ENCODE measurements around the gene LIM2. TPM values are rescaled to one million over a fixed set of nuclear protein-coding genes. Genes with fewer than 3 reads are reported as not detected.

Gene LIM2
- total RNA-seq, 1 donor from 2014 or later, result not detected

DNA sequence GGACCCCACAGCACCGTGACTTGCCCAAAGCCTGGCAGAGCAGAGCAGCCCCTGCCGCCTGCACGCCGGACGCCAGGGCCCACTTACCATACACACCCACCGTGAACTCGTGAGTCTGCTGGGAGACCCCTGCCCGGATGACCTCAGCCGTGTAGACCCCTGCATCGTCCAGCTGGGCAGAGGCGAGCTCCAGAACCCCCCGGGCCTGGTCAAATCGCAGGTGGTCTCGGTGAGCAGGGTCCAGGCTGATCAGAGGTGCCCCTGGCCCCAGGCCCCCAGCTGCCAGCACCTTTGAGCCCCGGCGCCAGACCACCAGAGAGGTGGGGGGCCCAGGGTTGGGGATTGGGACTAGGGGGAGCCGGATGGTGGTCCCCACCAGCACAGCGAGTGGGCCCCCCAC is 46.7 kb downstream of the LIM2 start:
- DNase-seq (ENCODE audit: low read depth), result no peak

GRCh38 chr19:51339687-51340656 is 47.8 kb downstream of the LIM2 start:
- peak; percentile 95 for DNase-seq (ENCODE audit: low read depth)

DNA sequence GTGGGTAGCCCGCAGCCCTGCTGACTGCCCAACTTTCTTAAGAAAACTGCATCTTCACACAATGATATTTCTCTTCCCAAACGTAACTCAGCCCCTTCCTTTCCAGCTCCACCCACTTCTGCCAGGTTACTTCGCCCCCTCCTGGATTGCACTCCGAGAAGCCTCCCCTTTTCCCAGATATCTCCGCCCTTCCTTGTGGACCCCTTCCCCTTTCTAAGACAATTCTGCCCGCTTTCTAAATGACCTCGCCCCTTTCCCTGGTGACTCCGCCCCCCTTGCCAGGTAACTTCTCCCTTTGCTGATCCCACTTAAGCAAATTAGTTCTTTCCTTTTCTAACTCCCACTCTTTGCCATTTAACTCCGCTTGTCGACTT is 48.5 kb downstream of the LIM2 start:
- DNase-seq (ENCODE audit: low read depth), result no peak

DNA sequence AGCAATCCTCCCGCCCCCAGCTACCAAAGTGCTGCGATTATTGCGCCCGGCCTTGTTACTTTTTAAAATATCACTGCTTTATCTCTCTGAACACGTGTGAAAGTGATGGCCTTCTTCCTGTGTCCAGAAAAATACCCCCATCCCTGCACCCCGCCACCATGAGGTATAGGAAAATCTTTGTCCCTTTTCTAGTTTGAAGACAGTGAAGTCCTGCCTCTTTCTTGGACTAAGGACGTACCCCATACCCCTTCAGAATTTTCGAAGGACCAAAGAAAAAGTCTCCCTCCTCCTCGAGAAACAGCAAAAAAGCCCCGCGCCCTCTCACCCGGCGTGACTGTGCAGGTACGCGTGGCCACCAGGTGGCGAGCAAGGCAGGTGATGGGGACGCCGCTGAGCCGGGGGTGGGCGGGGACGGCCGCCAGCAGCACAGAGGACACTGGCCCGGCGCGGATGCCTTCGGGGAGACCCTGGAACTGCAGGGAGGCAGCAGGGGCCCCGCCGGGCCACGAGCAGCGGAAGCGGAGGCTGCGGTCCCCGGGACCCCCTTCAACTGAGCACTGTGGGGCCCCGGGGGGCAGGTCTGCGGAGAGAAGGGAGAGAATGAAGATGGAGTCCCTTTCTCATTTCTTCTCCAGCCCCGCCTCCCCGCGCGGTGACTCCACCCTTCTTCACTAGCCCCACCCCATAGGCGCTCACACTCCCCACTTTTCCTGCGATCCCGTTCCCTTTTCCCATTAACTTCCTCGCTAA is 49.0 kb downstream of the LIM2 start:
- DNase-seq (ENCODE audit: low read depth), result peak; percentile 76

- no peak for DNase-seq (ENCODE audit: low read depth)
These were observed 49.8 kb downstream of the LIM2 start for GRCh38 chr19:51337861-51338562.

DNA sequence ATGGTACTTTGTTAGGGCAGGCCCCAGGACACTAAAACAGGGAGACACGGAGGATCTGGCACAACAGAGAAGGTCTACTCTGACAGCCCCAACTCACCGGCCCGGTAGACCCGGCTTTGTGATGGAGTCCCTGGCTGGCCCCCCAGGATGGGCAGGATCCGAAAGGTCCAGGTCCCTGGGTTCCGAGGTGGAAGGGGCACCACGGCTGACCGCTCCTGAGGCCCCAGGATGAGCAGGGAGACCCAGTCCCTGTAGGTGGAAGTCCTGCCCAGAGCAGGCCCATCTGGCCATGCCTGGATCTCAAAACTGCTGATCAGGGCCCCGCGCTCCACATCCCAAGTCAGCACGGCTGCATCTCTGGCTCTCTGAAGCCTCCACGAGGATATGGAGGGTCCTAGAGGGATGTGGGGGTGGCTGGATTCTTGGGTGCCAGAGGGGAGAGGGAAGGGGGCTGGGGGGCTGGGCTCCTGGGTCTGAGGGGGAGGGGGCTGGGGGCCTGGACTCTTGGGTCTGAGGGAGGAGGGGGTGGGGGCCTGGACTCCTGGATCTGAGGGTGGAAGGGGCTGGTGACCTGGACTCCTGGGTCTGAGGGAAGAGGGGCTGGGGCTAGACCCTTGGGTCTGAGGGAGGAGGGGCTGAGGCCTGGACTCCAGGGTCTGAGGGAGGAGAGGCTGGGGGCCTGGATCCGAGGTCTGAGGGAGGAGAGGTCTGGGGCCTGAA is 50.5 kb downstream of the LIM2 start:
- no peak for DNase-seq (ENCODE audit: low read depth)

DNA sequence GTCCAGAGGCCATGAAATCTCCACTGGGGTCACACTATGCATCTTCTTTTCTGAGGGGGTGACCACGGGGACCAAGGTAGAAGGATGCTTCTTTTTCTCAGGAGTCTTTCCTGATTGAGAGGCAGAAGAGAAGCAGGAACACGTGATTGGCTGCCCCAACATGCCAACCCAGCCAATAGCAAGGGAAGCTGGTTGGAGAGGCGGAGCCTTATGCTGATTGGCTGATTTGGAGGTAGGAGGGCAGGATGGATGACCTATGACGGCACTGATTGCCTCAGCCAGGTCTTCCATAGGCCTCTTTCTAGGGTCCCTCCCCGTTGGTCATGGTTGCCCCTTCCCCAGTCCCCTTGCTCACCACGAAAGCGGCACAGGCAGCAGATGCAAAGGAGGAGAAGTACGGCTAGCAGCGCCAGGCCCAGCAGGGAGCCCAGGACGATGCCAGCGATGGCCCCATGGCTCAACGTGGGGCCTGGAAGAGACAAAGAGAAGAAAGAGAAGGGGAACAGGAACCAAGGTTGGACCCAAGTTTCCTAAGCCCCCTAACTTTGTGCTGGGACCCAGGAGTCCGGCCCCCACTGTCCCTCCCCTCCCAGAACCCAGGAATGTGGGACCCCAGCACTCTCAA is 53.8 kb downstream of the LIM2 start:
- no peak for DNase-seq (ENCODE audit: low read depth)

GRCh38 chr19:51331716-51332115 is 56.1 kb downstream of the LIM2 start:
- DNase-seq (ENCODE audit: low read depth), result no peak

DNA sequence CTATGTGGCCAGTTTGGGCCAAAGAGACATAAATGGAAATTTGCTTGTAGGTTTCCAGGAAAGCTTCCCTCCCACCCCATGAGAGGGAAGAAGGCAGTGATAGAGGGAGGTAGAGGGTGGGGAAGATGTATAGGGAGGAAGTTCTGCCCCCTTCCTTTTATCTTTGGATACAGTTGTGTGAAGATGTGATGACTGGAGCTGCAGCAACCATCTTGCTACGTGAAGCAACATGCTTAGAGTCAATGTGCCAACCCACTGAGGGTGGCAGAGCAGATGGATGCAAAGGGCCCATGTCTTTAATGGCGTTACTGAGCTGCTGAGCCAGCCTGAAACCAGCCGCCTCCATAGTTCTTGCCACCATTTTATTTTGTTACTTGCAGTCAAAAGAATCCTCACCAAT is 56.6 kb downstream of the LIM2 start:
- DNase-seq (ENCODE audit: low read depth), result no peak

GRCh38 chr19:51330366-51330765 is 57.4 kb downstream of the LIM2 start:
- no peak for DNase-seq (ENCODE audit: low read depth)

Other genes with a start within 250 kb of the LIM2 start
- gene SIGLEC7, start 245.7 kb downstream of the LIM2 start, total RNA-seq, result not detected in 2 replicates
- gene CD33, start 162.9 kb downstream of the LIM2 start, total RNA-seq, result 0.21 TPM in 1 of 2 replicates, not detected in the other
- not detected in 2 replicates for gene SIGLECL1, start 136.9 kb downstream of the LIM2 start, total RNA-seq
- gene IGLON5, start 76.3 kb downstream of the LIM2 start, total RNA-seq, result not detected in 2 replicates
- 1.6 and 1.8 TPM in 2 replicates for gene VSIG10L, start 45.8 kb downstream of the LIM2 start, total RNA-seq
- 73.4 and 76.2 TPM in 2 replicates for gene ETFB, start 21.6 kb downstream of the LIM2 start, total RNA-seq
- gene CLDND2, start 19.0 kb downstream of the LIM2 start, total RNA-seq, result not detected in 2 replicates
- gene NKG7, start 15.3 kb downstream of the LIM2 start, total RNA-seq, result not detected in 2 replicates
- gene C19orf84, start 2.6 kb upstream of the LIM2 start, total RNA-seq, result not detected in 2 replicates
- gene SIGLEC10, start 29.7 kb upstream of the LIM2 start, total RNA-seq, result not detected in 2 replicates
- not detected in 2 replicates for gene SIGLEC8, start 70.5 kb upstream of the LIM2 start, total RNA-seq
- gene CEACAM18, start 90.6 kb upstream of the LIM2 start, total RNA-seq, result not detected in 2 replicates
- gene SIGLEC12, start 113.8 kb upstream of the LIM2 start, total RNA-seq, result not detected in 2 replicates
- not detected in 2 replicates for gene SIGLEC6, start 143.7 kb upstream of the LIM2 start, total RNA-seq
- 4.5 and 5.0 TPM in 2 replicates for gene ZNF175, start 183.3 kb upstream of the LIM2 start, total RNA-seq
- not detected in 2 replicates for gene SIGLEC5, start 242.4 kb upstream of the LIM2 start, total RNA-seq

Data from myocyte (in vitro differentiated cells).